ENCODE results near the gene PFN3.

GRCh38 chr5:177389241-177390169, 11.0 kb downstream of the PFN3 start:
- TF ChIP-seq CTCF (IDR thresholded peaks at IDR 0.05) (no peak), POLR2A (IDR thresholded peaks at IDR 0.05) (no peak), POLR2AphosphoS5 (IDR thresholded peaks at IDR 0.05) (no peak)

Data from stomach (tissue), 4 donors.